RWPE1 (cell line): Measurements from ENCODE around the gene ATXN10.

Source experiments
- CTCF ChIA-PET: fragments of 350-600 bp; sonication (Branson Sonifier 250); formaldehyde crosslinking; extraction: SDS; loops from one replicate; lab custom pipeline; 2021; lab: Yijun Ruan, JAX
- POLR2A ChIA-PET: fragments of 400-600 bp; formaldehyde crosslinking; extraction: SDS; loops from one replicate; lab custom pipeline; 2020; ENCODE audit warnings: antibody characterized with exemption; ENCODE audit not compliant: low non-redundant PET; lab: Yijun Ruan, JAX
- DNase-seq: peaks from one replicate; pipeline ENCODE4 v3.0.0; 2012; ENCODE audit warnings: low spot score
- H3K27ac ChIP-seq: fragments of 450-650 bp; 2 replicates; pipeline ENCODE4 v1.5.1; 2017
- TF ChIP-seq, protein P1 (sequence below): fragments of 450-650 bp; conservative IDR thresholded peaks from 2 replicates; pipeline ENCODE4 v1.5.1; 2017; ENCODE audit warnings: low read depth, mild to moderate bottlenecking

The ATXN10 gene

DNA sequence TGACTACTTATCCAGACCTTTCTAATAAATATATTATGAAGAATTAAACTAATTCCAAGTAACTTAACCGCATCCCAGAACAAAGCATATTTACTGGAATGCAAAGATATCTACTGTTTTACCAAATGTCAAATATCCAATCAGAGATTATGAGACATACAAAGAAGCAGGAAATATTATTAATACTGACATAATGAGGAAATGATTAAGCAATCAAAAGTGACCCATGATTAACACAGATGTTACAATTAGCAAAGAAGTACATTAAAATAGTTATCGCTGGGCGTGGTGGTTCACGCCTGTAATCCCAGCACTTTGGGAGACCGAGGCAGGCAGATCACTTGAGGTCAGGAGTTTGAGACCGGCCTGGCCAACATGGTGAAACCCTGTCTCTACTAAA is 200.1 kb downstream of the ATXN10 start:
- no peak for DNase-seq
- CTCF ChIA-PET: interaction anchor here (1.0 kb wide), 1 partner anchor 8 kb away, joined by 3 read pairs; no protein-coding TSS in a partner anchor
- H3K27ac ChIP-seq: no peak overlapping the region

DNA sequence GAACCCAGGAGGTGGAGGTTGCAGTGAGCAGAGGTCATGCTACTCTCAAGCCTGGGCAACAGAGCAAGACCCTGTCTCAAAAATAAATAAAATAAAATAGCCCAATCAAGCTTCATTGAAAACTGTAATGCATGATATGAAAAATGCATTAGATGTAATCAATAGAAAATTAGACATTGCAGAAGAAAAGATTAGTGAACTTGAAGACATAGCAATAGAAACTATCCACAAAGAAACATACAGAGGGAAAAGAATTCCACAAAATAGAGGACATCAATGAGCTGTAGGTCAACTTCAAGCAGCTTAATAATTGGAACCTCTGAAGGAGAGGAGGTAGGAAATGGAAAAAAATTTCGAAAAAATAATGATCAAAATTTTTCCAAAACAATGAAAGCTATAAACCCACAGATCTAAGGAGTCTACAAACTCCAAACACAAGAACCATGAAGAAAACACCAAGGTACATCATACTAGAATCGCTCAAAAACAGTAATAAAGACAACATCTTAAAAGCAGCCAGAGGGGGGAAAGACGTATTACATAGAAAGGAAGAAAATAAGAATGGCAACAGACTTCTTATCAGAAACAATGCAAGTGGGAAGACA is 201.1 kb downstream of the ATXN10 start:
- TF ChIP-seq, protein P1, sequence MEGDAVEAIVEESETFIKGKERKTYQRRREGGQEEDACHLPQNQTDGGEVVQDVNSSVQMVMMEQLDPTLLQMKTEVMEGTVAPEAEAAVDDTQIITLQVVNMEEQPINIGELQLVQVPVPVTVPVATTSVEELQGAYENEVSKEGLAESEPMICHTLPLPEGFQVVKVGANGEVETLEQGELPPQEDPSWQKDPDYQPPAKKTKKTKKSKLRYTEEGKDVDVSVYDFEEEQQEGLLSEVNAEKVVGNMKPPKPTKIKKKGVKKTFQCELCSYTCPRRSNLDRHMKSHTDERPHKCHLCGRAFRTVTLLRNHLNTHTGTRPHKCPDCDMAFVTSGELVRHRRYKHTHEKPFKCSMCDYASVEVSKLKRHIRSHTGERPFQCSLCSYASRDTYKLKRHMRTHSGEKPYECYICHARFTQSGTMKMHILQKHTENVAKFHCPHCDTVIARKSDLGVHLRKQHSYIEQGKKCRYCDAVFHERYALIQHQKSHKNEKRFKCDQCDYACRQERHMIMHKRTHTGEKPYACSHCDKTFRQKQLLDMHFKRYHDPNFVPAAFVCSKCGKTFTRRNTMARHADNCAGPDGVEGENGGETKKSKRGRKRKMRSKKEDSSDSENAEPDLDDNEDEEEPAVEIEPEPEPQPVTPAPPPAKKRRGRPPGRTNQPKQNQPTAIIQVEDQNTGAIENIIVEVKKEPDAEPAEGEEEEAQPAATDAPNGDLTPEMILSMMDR: no peak
- CTCF ChIA-PET: interaction anchor here (0.7 to 1.0 kb wide), 2 partner anchors 9 to 467 kb away, joined by 3 read pairs; no protein-coding TSS in a partner anchor
- POLR2A ChIA-PET: no interaction called here

More for the DNA sequence above, 200.1 kb downstream of the ATXN10 start:
- POLR2A ChIA-PET: no interaction called here
- TF ChIP-seq, protein P1: no peak

DNA sequence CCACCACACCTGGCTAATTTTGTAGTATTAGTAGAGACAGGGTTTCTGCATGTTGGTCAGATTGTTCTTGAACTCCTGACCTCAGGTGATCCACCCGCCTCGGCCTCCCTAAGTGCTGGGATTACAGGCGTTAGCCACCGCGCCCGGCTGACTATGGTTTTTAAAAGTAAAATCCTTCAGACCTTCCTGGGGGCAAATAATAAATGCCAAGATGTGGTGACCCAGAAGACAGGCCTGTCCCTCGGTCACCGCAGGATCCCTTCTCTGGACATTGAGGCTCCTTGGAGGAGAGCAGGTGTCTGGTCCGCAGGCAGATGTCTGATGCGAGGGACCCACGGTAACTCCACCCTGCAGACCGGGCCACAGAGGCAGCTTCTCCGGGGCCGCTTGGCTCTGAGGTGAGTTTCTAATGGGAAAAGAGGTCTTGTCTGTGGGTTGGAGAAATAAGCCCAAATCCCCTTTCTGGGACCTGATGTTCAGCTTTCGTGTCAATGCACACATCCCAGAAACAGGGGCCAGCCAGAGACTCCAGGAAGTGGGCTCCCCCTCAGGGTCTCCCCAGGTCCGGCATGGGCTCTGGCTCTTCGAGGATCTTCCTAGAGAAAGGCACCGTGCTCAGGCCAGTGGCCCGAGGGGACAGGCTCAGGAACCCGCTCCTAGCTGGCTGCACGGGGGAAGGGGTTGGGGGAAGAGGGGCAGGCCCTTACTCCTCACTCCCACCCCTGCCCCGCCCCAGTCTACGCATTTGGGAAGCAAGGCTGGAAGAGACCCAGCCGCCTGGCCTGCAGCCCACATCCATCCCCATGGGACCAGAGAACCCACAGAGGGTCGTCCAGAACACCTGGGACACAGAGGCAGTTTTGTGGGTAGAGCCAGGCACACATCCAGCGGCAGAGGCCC is 204.8 kb downstream of the ATXN10 start:
- POLR2A ChIA-PET: no interaction called here
- TF ChIP-seq, protein P1: no peak
- CTCF ChIA-PET: interaction anchor here (0.6 kb wide), 1 partner anchor 231 kb away, joined by 5 read pairs; no protein-coding TSS in a partner anchor
- H3K27ac ChIP-seq: no peak overlapping the region
- DNase-seq: no peak

More for the DNA sequence above, 201.1 kb downstream of the ATXN10 start:
- no peak overlapping the region for H3K27ac ChIP-seq
- DNase-seq: no peak

DNA sequence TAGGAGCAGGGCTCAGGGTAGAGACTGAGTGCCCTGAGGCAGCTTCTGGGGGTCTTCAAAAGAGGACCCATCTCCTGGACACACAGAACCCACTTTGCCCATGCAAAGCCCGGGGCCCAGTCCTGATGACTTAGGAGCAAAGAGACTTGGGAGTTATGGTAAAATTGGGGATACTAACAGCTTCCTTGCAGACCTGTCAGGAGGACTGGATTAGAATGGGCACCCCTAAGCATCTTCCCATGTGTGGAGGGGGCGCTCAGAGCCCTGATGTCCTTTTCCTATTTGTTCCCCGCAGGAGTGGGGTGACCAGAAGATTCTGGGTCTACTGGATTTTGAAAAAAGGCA is 205.4 kb downstream of the ATXN10 start:
- H3K27ac ChIP-seq: no peak overlapping the region
- ChIA-PET CTCF (interaction anchor here (0.6 to 1.3 kb wide), 2 partner anchors 14 to 232 kb away, joined by 4 to 5 read pairs; no protein-coding TSS in a partner anchor), POLR2A (no interaction called here)
- TF ChIP-seq, protein P1: no peak
- DNase-seq: no peak

DNA sequence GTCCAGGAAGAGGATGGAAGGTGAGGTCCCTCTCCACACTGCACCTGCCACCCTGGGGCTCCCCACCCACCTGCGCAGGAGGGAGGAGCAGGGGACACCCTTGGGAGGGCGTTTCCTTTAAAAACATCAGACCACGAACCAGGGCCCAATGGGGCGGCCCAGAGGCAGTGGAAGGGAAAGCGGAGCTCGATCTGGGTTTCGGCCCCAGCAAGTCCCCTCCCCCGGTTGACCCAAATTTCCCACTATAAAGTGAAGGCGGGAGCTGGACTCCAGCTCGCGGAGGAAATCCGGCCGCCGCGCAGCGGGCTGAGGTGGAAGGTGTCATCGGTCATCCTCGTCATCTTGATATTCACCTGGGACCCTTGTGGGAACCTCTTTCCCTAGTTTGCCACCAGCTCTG is 206.0 kb downstream of the ATXN10 start:
- POLR2A ChIA-PET: no interaction called here
- CTCF ChIA-PET: interaction anchor here (1.3 kb wide), 1 partner anchor 14 kb away, joined by 4 read pairs; no protein-coding TSS in a partner anchor
- TF ChIP-seq, protein P1: no peak
- DNase-seq: no peak
- H3K27ac ChIP-seq: no peak overlapping the region

DNA sequence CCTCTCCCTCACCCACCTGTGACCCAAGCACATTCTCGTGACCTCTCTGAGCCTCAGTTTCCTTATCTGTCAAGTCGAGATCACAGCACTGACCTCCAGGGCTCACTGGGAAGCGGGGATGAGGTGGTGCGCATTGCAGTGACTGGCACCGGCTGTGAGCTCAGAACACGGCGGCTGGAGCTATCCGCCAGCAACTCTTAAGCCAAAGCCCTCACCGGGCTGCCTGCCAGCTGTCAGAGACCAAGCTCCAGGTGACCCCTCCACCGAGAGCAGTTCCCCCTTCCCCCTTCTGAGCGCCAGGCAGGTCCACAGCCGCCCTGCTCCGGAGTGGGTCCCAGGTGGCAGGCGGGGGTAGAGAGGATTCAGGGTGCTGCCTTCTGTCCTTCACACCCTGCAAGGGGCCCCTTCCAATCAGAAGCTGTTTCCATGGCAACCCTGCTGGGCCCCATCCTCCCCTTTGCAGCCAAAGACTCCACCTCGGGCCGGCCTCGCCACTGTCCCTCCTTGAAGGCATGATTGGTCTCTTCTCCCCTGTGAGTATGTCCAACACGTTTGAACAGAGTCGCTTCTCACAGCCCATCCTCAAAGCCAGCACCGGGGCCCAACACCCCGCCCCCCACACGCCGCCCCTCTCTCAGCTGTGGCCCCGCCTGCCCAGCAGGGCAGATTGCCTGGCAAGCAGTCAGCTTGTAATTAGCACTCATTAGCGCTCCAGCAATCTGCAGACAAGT is 206.6 kb downstream of the ATXN10 start:
- no peak for DNase-seq
- TF ChIP-seq, protein P1: no peak
- CTCF ChIA-PET: interaction anchor here (1.3 kb wide), 1 partner anchor 15 kb away, joined by 4 read pairs; no protein-coding TSS in a partner anchor
- POLR2A ChIA-PET: no interaction called here
- H3K27ac ChIP-seq: no peak overlapping the region
